Stimulated activated CD4-positive, alpha-beta T cell treated with anti-CD3 and anti-CD28 coated beads, TNF-alpha, amount 100 ng/mL, for 48 hours (primary cell): ENCODE data around the gene SPOP.
"Not testable (repeated sequence)": the region's sequence is repeated elsewhere in the genome, so short reads cannot be mapped to it uniquely, and the experiment has no call there.

Source experiments
- DNase-seq, 3 donors: peaks; one replicate each; pipeline ENCODE4 v3.0.0-alpha.2; 2020; ENCODE audit warnings: low read depth in 3 of 3

The SPOP gene

GRCh38 chr17:49695698-49696232, 17.9 kb upstream of the SPOP start:
- DNase-seq: no peak

DNA sequence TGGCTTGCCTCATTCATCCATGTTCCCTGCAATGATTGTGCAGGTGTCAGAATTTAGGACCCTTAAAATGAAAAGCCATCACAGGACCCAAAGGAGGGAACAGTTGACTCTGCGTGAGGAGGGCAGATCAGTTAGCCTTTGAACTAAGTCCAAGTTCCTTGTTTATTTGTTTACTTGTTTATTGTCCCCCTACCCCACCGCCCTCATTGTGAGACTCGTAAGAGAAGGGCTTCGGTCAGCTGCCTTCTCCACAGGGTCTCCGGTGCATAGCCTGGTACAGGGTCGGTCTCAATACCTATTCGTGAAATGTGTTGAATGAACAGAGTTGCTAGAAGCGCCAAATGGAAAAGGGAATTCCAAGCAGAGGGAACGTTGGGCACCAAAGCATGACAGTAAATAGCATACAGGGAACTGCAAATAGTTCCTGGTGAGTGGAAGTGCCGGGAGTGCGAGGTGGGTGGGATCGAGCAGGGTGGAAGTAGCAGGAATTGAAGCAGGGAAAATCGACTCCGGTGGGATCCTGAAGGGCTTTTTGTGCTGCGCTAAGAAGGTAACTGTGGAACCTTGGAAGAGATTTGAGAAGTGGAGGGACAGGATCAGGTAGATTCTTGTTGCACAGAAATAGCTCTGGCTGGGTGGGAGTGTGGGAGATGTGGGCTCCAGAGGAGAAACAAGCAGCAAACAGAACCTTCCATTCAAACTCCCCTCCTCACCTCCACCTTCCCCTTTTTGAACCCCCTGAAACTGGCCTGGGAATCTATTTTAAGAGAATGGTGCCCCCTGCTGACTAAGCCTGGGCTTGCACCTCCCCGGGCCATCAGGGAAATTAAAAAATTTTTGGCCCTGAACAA, 17.2 kb upstream of the SPOP start:
- DNase-seq: peak; percentile 49 to 65 (median 62)

DNA sequence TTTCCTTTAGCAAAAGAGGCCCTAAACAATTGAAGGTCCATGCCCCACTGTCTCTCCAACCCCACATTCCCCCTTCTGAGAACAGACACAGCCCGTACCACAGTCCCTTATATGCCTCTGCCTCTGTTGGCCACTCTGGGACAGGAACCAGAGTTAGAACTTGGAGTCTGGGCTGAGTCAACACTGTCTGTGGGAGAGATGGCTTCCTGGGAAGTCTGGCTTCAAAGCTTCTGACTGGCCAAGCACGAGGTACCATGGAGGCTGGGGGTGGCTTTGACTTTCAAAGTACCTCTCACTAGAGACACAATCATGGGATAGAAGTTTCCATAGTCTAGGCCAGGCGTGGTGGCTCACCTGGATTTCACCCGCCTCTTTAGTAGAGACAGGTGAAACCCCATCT, 14.9 kb upstream of the SPOP start:
- DNase-seq: no peak

- no peak for DNase-seq
These were observed 13.8 kb upstream of the SPOP start for GRCh38 chr17:49691677-49692191.

DNA sequence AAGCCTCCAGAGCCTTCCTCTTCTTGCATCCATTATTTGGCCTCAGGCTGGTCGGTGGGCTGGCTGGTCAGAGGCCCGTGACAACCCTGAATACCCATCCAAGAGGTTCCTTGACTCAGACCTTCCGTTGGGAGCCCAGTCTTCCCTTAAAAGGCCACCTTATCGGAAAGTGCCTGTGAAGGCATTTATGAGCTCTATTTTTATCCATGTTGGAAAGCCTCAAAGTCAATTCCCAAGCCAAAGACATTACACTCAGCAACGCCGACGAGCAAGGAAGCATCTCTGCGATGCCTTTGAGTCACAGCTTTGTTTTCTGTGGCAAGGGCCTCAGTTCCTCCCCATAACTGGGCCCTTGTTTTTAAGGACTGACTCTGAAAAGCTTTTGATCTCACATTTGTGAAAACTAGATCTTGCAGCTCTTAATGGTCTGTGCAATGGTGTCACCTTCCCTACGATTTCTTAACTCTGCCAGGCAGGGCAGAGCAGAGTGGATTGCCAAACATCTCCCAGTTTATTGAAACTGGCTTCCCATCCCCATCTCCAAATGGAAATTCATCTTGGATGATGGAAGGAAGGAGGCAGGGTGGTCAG, 13.3 kb upstream of the SPOP start:
- no peak for DNase-seq

DNA sequence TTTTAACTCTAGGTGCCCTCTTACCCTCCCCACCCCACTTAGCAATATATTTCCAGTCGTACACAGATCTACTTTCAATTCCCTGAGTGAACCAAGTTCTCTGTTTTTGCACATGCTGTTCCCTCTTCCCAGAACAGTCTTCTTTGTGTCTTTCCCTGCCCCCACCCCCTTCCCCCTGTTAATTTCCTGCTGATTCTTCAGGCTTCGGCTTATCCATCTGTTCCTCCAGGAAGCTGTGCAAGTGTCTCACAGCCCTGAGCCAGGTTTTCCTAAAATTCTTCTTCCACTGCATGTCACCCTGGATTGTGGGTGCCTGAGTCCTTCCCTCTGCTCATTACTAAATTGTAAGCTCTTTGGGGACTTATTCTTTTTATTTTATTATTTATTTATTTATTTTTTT, 12.4 kb upstream of the SPOP start:
- no peak for DNase-seq

GRCh38 chr17:49688848-49689247, 11.0 kb upstream of the SPOP start:
- no peak for DNase-seq

GRCh38 chr17:49687878-49688491, 10.1 kb upstream of the SPOP start:
- DNase-seq: no peak

DNA sequence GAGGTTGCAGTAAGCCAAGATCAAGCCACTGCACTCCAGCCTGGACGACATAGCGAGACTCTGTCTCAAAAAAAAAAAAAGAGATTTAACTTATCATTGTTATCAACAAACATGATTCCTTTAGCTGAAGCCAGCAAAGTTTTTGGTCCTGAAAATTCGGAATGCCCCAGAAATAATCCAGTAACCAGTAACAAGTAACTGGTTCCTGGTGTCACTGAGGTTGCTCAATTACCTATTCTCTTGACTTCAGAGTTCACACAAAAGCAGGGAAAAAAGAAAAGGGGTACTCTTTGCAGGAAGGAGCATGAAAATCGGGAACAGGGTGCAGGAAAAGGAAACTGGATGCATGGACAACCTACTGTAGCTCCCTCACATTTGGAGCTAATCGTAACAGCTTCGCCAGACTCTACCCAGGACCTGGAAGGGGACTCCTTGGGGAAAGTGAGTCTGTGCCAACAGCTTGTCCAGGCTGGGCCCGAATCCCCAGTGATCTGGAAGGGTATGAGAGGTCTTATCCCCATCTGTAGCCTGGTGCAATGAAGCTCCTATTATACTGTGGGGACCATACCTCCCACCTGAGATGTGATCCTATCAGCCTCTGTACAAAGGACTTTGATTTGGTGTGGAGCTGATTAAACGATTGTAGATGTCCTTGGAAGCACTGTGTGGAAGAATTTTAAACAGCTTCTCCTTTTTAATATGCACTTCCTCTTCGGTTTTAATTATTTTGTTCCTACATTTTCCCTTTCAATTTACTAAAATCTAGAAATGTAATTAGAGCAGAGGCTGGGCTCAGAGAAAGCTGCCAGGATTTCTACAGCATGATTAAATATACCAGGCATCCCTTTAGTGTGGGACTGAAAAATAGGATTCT, 3.4 kb upstream of the SPOP start:
- no peak for DNase-seq

GRCh38 chr17:49680314-49680713, 2.4 kb upstream of the SPOP start:
- no peak for DNase-seq

DNA sequence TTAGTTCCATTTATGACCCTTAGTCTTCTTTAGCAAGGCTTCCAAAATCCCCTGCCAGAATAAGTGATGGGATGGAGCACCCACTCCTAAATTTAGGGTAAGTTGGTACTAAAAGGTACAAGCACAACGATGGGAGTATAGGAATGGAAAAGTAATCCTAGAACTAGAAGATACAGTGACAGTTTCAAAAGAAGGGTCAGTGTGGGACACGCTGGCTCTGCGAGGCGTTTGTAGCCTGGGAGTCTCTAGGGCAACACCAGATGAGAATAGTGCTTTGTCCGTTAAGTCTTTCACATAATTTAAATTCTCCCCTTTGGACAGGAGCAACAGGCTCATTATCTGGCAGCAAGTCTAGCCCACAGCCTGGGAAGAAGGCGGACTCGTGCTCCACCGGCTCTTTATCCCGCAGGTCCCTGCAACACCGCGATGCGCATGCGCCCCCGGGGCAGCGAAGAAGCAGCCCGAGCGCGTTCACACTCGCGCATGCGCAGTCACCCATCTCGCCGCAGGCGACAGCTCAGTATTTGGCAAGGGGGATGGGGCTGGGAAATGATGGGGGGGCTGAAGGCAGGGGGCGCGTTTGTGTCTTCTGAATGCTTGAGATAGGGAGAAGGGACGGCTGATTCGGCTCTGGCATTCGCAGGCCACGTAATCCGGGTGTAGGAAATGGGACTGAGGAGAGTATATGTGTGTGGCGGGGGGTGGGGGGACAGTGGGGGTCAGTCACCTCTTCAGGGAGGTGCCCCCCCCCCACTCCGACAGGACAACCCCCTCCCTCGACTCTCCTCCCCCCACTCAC, 564 bp downstream of the SPOP start:
- peak; percentile 91 to 97 (median 94) for DNase-seq

DNA sequence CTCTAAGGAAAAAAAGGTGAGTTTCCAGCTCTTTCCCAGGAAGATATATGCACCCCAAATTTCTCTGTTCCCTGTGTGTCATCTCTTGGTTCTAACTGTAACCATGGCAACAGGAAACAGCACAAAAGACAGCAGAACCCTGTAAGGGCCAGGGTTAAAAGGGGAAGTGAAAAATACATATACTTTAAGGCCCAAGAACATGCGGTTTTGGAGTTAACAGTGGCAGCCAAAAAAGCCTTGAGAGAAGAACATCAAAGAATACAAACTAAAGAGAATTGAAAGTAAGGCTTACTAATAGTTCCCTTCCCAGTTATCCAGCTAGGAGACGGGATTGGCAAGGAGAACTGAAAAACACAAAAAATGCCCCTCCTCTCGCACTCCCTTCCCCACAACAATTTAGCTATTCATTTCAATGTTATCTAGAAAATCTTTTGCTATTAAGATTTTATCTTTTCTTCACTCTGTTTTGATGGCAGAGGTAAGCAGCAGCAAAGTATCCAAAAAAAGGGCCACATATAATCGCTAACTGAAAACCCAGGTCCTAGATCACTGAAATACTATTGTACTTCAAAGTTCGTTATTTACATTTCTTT, 1.5 kb downstream of the SPOP start:
- DNase-seq: no peak

- no peak for DNase-seq
These were observed 3.4 kb downstream of the SPOP start for GRCh38 chr17:49674507-49674906.

DNA sequence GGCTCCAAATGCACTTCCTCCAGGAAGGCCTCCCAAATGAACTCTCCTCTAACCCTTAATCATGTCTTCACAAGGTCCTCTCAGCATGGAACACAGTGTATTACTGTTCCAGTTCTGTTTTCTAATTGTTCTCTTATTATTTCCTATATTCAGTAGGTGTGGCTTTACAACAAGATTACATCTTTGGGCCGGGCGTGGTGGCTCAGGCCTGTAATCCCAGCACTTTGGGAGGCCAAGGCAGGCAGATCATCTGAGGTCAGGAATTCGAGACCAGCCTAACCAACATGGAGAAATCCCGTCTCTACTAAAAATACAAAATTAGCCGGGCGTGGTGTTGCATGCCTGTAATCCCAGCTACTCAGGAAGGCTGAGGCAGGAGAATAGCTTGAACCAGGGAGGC, 4.2 kb downstream of the SPOP start:
- DNase-seq: not testable (repeated sequence)

DNA sequence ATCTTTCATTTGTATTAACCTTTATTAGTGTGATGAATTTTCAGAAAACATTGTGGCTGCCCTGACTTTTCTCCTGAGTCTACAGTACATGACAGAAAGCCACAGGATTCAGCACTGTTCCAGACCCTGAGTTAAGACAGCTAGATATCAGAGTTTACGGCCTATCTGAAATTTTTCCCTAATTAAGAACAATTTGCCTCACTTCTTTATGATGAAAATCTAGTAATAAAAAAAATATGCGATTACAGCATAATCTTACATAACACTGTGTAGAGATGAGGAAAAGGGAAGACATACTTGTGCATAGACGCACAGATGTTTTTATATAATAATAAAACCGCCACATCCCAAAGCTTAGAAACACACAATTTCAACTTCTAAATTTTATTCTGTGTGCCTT, 7.3 kb downstream of the SPOP start:
- no peak for DNase-seq

- no peak for DNase-seq
These were observed 7.9 kb downstream of the SPOP start for GRCh38 chr17:49670002-49670401.

DNA sequence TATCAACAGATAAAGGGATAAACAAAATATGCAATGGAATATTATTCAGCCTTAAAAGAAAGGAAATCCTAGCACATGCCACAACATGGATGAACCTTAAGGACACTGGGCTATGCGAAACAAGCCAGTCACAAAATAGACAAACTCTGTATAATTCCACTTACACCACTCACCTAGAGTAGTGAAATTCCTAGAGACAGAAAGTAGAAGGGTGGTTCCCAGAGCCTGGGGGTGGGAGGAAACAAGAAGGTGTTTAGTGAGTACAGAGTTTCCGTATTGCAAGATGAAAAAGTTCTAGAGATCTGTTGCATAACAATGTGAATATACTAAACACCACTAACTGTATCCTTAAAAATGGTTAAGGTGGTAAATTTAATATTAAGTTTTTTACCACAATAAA, 10.0 kb downstream of the SPOP start:
- DNase-seq: no peak

- DNase-seq: no peak
These were observed 13.1 kb downstream of the SPOP start for GRCh38 chr17:49664706-49665211.

DNA sequence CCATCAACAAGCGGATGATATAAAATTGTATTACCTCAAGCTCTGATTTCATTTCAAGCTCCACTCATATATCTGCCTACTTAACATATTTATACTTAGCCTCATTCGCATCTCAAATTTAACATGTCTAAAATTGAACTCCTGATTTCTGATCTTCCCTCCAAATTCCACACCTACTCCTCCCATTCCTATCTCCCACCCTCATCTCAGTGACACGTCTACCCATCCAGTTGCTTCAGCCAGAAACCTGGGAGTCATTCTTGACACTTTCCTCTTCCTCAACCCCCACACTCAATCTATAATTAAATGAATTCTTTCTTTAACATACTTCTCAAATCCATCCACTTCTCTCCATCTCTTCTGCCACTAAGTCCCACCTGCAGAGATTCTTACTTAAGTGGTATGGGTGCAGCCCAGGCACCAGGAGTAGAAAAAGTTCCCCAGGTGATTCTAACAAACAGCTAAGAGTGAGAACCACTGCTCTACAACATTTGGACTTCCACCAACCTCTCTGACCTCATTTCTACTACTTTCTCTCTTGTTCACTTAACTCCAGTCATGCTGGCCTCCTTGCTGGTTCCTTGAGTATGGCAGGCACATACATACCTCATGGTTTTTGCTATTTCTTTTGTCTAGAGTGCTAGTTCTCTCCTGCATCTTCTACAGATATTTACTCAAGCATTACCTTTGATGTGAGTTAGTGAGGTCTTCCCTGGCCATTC, 18.1 kb downstream of the SPOP start:
- DNase-seq: no peak
